Measurements from ENCODE around the gene ACKR4. TPM values are rescaled to one million over a fixed set of nuclear protein-coding genes. Genes with fewer than 3 reads are reported as not detected.

Gene ACKR4
- total and polyA plus RNA-seq, 2 of the 8 experiments (the other 6 are each of a cell fraction or from before 2014, with no cell fraction given) = not detected

- Histone ChIP-seq H3K36me3 (ENCODE audit: control insufficient read depth in 2 of 4, insufficient read depth in 4 of 4, low read length in 3 of 4) (no peaks in the 10 kb centered on the region), H4K20me1 (replicated peaks in 1 of 2; ENCODE audit: control insufficient read depth in 1 of 2, insufficient read depth in 2 of 2, low read length in 2 of 2) (no peaks in the 10 kb centered on the region), H2BK120ac (replicated peaks; ENCODE audit: low read depth, low read length) (no peak overlapping the region), H2AK5ac (ENCODE audit: low read depth, low read length) (no peak overlapping the region), H2BK12ac (ENCODE audit: low read depth, low read length) (no peak overlapping the region), H3K9ac (replicated peaks in 1 of 4; ENCODE audit: extremely low read depth in 1 of 4, low read depth in 3 of 4, low read length in 3 of 4) (no peak overlapping the region), H2BK15ac (ENCODE audit: low read length) (no peak overlapping the region), H4K5ac (ENCODE audit: insufficient read length, low read depth, low read length) (no peak overlapping the region), H2AFZ (ENCODE audit: low read length) (no peak overlapping the region), H2BK5ac (ENCODE audit: low read depth, low read length) (no peak overlapping the region), H3K9me3 (ENCODE audit: insufficient read depth in 2 of 2, low read depth in 1 of 2, low read length in 1 of 2) (no peaks in the 10 kb centered on the region), H3K79me1 (ENCODE audit: low read depth, low read length) (no peaks in the 10 kb centered on the region), H3K79me2 (ENCODE audit: control insufficient read depth in 1 of 2, insufficient read depth in 2 of 2, low read length in 2 of 2) (no peaks in the 10 kb centered on the region), H3K14ac (ENCODE audit: insufficient read length) (no peak overlapping the region), H4K91ac (replicated peaks; ENCODE audit: insufficient read length, low read length) (no peak overlapping the region), H3K4ac (replicated peaks; ENCODE audit: insufficient read length, low read depth, low read length) (no peak overlapping the region), H4K8ac (ENCODE audit: extremely low read depth, insufficient read depth, low read length) (no peak overlapping the region), H3K23me2 (ENCODE audit: low read depth, low read length) (no peaks in the 10 kb centered on the region), H3K18ac (ENCODE audit: extremely low read depth, low read length) (no peak overlapping the region), H3K4me2 (ENCODE audit: insufficient read depth in 1 of 2, low read depth in 2 of 2, low read length in 2 of 2) (no peak overlapping the region), H3K27me3 (replicated peaks in 1 of 4; ENCODE audit: control insufficient read depth in 3 of 4, extremely low read depth in 1 of 4, insufficient read depth in 3 of 4, low read length in 3 of 4) (no peaks in the 10 kb centered on the region), H3K4me1 (replicated peaks in 1 of 4; ENCODE audit: control insufficient read depth in 3 of 4, insufficient read depth in 4 of 4, low read length in 3 of 4) (peaks cover 0 to 4% (median 1%) of the 10 kb centered on the region in 4 experiments; a peak in 1 of 7 replicates), H3K23ac (ENCODE audit: insufficient read length) (no peak overlapping the region), H3K56ac (replicated peaks; ENCODE audit: insufficient read length, low read depth, low read length) (no peak overlapping the region), H2BK20ac (ENCODE audit: low read length) (no peak overlapping the region), H3K27ac (ENCODE audit: low read depth, low read length) (no peak overlapping the region), H3K4me3 (ENCODE audit: extremely low read depth in 1 of 4, insufficient read depth in 2 of 4, low read depth in 3 of 4, low read length in 4 of 4) (no peak overlapping the region)
- POLR2A ChIA-PET (ENCODE audit: partially characterized antibody) = interaction anchor here (1.4 to 1.5 kb wide), 2 partner anchors 10 to 11 kb away, joined by 3 to 4 read pairs; no protein-coding TSS in a partner anchor
- FAIRE-seq (no peak), DNase-seq (ENCODE audit: low read depth in 1 of 2, low spot score in 2 of 2) (no peak)
- TF ChIP-seq MAFK (IDR thresholded peaks at IDR 0.05; ENCODE audit: low read depth, low read length) (no peak), TAF1 (IDR thresholded peaks at IDR 0.05; ENCODE audit: low read depth, low read length) (no peak), E2F6 (IDR thresholded peaks at IDR 0.05) (no peak), NRF1 (IDR thresholded peaks at IDR 0.05; ENCODE audit: low read depth, low read length) (no peak), BCL11A (IDR thresholded peaks at IDR 0.05; ENCODE audit: low read depth in 2 of 2, low read length in 2 of 2) (no peak), CBX8 (IDR thresholded peaks at IDR 0.05; ENCODE audit: borderline replicate concordance, low read depth, low read length) (no peak), YY1 (IDR thresholded peaks at IDR 0.05; ENCODE audit: low read depth, low read length) (no peak), SP4 (IDR thresholded peaks at IDR 0.05; ENCODE audit: low read length) (no peak), CHD2 (IDR thresholded peaks at IDR 0.05; ENCODE audit: low read length) (no peak), HDAC6 (IDR thresholded peaks at IDR 0.05; ENCODE audit: low read depth, low read length) (no peak)
- 59% methylated on average over 4 of the region's 4 CpGs; no CpG with 5 or more reads in 1 of the 2 experiments for WGBS, 2 experiments (ENCODE audit: extremely low coverage in 1 of 2, insufficient coverage in 1 of 2, insufficient read length in 1 of 2, insufficient replicate concordance in 2 of 2, low coverage in 1 of 2, low lambda C conversion rate in 2 of 2, missing lambda C conversion rate in 1 of 2)
- CTCF ChIA-PET (ENCODE audit: partially characterized antibody) = interaction anchor here (0.7 to 1.2 kb wide), 2 partner anchors 74 to 78 kb away, joined by 3 read pairs; no protein-coding TSS in a partner anchor
These were observed 36.1 kb upstream of the ACKR4 start for GRCh38 chr3:132561003-132561402.
